Keratinocyte (primary cell): ENCODE results near the gene MICAL3.

ENCODE experiments used
- EZH2 ChIP-seq: IDR thresholded peaks from one replicate; pipeline ENCODE4 v1.6.1; 2012; ENCODE audit warnings: inconsistent platforms, mild to moderate bottlenecking, low read length, moderate library complexity
- TF ChIP-seq, protein P1 (sequence below), 3 experiments: IDR thresholded peaks in 1 of 3; conservative IDR thresholded peaks in 1 of 3; optimal IDR thresholded peaks in 1 of 3; 2 replicates in 2 of 3; 3 replicates in 1 of 3; pipeline versions ENCODE3 to v1.5.1; 2011; ENCODE audit warnings: low read length in 3 of 3, mild to moderate bottlenecking in 3 of 3, moderate library complexity in 2 of 3, control low read depth in 1 of 3, inconsistent platforms in 1 of 3; ENCODE audit not compliant: insufficient read depth in 2 of 3; ENCODE audit errors: extremely low read depth in 1 of 3

DNA sequence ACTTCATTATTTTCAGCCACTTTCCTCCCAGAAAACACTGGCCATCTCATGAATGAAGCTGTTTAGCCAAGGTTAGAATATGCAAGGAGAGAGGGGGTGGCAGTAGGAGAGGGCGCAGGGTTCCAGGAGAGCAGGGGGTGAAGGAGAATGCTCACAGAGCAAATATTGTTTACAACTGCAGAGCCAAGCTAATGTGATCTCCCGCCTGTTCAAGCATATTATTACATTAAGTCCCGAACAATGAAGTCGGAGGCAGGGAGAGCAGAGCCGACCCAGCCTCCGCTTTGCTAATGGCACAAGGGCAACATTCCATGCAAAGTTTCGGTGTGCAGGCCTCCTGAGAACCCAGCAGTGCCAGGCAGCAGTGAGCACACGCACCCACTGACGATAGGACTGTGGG is 80.1 kb downstream of the MICAL3 start:
- TF ChIP-seq, protein P1, sequence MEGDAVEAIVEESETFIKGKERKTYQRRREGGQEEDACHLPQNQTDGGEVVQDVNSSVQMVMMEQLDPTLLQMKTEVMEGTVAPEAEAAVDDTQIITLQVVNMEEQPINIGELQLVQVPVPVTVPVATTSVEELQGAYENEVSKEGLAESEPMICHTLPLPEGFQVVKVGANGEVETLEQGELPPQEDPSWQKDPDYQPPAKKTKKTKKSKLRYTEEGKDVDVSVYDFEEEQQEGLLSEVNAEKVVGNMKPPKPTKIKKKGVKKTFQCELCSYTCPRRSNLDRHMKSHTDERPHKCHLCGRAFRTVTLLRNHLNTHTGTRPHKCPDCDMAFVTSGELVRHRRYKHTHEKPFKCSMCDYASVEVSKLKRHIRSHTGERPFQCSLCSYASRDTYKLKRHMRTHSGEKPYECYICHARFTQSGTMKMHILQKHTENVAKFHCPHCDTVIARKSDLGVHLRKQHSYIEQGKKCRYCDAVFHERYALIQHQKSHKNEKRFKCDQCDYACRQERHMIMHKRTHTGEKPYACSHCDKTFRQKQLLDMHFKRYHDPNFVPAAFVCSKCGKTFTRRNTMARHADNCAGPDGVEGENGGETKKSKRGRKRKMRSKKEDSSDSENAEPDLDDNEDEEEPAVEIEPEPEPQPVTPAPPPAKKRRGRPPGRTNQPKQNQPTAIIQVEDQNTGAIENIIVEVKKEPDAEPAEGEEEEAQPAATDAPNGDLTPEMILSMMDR (optimal IDR thresholded peaks at IDR 0.05 in 1 of 3, IDR thresholded peaks at IDR 0.05 in 1 of 3, conservative IDR thresholded peaks at IDR 0.05 in 1 of 3; ENCODE audit: extremely low read depth in 1 of 3, insufficient read depth in 2 of 3, low read length in 3 of 3), result no peak
- TF ChIP-seq EZH2, result no peak
